GM19395 (cell line): ENCODE data around the gene TMEM168.
"Not testable (repeated sequence)": the region's sequence is repeated elsewhere in the genome, so short reads cannot be mapped to it uniquely, and the experiment has no call there.

Source experiments
- ATAC-seq: cut with Tn5 transposase; IDR thresholded peaks from one replicate; pipeline ENCODE4 v1.9.1; 2021; ENCODE audit warnings: mild to moderate bottlenecking, moderate library complexity; ENCODE audit not compliant: unreplicated experiment

Gene TMEM168

GRCh38 chr7:112789817-112790585 is at the start of gene TMEM168:
TSS of gene TMEM168 (minus strand) at chr7:112790393. CDS start at chr7:112784825, 5,568 bp downstream.
- peak; percentile 87 for ATAC-seq

- not testable (repeated sequence) for ATAC-seq
Observed at GRCh38 chr7:112835928-112836327, 45.7 kb upstream of the TMEM168 start.

GRCh38 chr7:112833082-112833481 is 42.9 kb upstream of the TMEM168 start:
- ATAC-seq = no peak

- ATAC-seq = no peak
Observed at GRCh38 chr7:112830769-112831168, 40.6 kb upstream of the TMEM168 start.

GRCh38 chr7:112828696-112829095 is 38.5 kb upstream of the TMEM168 start:
- ATAC-seq = no peak

- ATAC-seq = no peak
Observed at GRCh38 chr7:112821345-112821744, 31.2 kb upstream of the TMEM168 start.

- no peak for ATAC-seq
Observed at GRCh38 chr7:112819536-112819935, 29.3 kb upstream of the TMEM168 start.

- no peak for ATAC-seq
Observed at GRCh38 chr7:112806156-112806555, 16.0 kb upstream of the TMEM168 start.

GRCh38 chr7:112802406-112802805 is 12.2 kb upstream of the TMEM168 start:
- ATAC-seq = no peak

- no peak for ATAC-seq
Observed at GRCh38 chr7:112800486-112800885, 10.3 kb upstream of the TMEM168 start.

GRCh38 chr7:112799448-112800120 is 9.4 kb upstream of the TMEM168 start:
- ATAC-seq = no peak

- ATAC-seq = no peak
Observed at GRCh38 chr7:112798274-112799159, 8.3 kb upstream of the TMEM168 start.

GRCh38 chr7:112796552-112796951 is 6.4 kb upstream of the TMEM168 start:
- ATAC-seq = not testable (repeated sequence)

- no peak for ATAC-seq
Observed at GRCh38 chr7:112792441-112792840, 2.2 kb upstream of the TMEM168 start.

GRCh38 chr7:112791465-112792168 is 1.4 kb upstream of the TMEM168 start:
- no peak for ATAC-seq

- ATAC-seq = peak; percentile 73
Observed at GRCh38 chr7:112790586-112791003, 402 bp upstream of the TMEM168 start.

GRCh38 chr7:112789453-112789816 is 758 bp downstream of the TMEM168 start:
- no peak for ATAC-seq

GRCh38 chr7:112788778-112789343 is 1.3 kb downstream of the TMEM168 start:
- ATAC-seq = no peak

- ATAC-seq = no peak
Observed at GRCh38 chr7:112784603-112785002, 5.6 kb downstream of the TMEM168 start.

- peak; percentile 96 for ATAC-seq
Observed at GRCh38 chr7:112782498-112782897, 7.7 kb downstream of the TMEM168 start.
